Activated gamma-delta T cell (primary cell): ENCODE results near the gene GNB3.
"Not testable (repeated sequence)": the region's sequence is repeated elsewhere in the genome, so short reads cannot be mapped to it uniquely, and the experiment has no call there.

Experiments
- DNase-seq: peaks from one replicate; lab custom pipeline; 2025; lab: John Stamatoyannopoulos, UW

GNB3 gene

DNA sequence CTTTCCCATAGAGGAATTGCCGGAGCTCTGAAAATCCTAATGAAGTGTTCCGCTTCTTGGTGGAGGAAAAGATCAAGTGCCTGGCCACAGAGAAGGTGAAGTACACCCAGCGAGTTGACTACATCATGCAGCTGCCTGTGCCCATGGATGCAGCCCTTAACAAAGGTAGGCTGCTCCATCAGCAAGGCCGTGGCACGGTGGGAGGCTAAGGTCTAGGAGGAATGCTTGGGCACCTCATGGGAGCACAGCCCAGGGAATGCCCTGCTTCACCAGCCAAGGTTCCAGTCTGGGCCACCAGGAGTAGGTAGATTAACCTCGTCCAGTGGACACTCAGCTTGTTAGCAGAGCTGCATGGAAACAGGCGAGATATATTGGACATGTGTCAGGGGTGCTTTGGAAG lies 20.2 kb downstream of the GNB3 start:
- DNase-seq, result no peak

DNA sequence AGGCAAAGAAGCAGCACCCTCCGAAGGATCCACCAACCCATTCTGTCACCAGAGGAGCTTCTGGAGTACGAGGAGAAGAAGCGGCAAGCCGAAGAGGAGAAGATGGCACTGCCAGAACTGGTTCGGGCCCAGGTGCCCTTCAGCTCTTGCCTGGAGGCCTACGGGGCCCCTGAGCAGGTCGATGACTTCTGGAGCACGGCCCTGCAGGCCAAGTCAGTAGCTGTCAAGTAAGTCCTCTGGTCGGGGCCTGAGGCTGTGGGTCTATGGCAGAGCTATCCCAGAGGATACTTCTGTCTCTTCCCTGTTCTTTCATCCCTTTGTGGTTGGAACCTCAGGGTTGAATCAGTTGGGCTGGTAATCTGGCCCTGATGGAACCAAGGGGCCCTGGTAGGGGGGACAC lies 20.7 kb downstream of the GNB3 start:
- no peak for DNase-seq

DNA sequence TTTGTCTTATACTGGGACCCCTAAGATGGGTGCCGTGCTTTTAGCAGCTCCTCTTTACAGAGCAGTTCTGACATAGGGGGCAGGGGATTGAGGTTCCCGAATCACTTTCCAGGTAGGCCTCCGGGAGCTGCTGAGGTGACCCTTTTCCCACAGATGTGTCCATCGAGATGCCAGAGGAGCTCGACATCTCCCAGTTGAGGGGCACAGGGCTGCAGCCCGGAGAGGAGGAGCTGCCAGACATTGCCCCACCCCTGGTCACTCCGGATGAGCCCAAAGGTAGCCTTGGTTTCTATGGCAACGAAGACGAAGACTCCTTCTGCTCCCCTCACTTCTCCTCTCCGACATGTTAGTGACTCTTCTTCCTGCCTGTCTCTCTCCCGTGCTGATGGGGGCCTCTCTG lies 22.3 kb downstream of the GNB3 start:
- DNase-seq, result no peak

DNA sequence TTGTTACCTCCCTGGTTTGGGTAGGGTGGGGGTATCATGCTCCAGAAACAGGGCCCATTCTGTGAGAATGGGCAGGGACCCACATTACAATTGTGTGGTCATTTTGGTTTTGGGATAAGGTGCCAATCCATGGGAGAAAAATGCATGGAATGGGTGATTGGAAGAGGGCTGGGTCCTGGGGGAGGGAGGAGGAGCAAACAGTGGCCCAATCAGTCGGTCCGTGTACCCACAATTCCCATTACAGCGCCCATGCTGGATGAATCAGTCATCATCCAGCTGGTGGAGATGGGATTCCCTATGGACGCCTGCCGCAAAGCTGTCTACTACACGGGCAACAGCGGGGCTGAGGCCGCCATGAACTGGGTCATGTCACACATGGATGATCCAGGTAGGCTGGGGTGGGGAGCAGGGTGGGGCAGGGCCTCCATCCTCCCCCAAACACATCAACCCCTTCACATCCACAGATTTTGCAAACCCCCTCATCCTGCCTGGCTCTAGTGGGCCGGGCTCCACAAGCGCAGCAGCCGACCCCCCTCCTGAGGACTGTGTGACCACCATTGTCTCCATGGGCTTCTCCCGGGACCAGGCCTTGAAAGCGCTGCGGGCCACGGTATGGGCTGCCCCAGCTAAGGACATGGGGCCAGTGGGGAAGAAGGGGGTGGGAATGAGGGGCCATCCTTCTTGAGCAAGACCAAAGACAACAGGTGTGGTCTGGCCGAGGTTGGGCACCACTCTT lies 23.0 kb downstream of the GNB3 start:
- DNase-seq, result no peak

DNA sequence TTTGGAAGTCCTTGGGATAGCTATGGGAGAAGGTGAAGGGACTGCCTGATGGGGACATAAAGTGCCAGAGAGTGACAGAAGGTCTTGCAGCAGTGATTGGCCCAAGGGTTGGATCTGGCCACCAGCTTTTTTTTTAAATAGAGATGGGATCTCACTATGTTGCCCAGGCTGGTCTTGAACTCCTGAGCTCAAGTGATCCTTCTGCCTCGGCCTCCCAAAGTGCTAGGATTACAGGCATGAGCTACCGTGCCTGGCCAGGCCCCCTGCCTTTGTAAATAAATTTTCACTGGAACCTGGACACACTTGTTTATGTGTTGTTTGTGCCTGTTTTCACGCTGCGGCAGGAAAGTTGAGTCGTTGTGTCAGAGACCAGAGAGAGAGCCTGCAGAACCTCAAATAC lies 24.6 kb downstream of the GNB3 start:
- DNase-seq, result not testable (repeated sequence)

DNA sequence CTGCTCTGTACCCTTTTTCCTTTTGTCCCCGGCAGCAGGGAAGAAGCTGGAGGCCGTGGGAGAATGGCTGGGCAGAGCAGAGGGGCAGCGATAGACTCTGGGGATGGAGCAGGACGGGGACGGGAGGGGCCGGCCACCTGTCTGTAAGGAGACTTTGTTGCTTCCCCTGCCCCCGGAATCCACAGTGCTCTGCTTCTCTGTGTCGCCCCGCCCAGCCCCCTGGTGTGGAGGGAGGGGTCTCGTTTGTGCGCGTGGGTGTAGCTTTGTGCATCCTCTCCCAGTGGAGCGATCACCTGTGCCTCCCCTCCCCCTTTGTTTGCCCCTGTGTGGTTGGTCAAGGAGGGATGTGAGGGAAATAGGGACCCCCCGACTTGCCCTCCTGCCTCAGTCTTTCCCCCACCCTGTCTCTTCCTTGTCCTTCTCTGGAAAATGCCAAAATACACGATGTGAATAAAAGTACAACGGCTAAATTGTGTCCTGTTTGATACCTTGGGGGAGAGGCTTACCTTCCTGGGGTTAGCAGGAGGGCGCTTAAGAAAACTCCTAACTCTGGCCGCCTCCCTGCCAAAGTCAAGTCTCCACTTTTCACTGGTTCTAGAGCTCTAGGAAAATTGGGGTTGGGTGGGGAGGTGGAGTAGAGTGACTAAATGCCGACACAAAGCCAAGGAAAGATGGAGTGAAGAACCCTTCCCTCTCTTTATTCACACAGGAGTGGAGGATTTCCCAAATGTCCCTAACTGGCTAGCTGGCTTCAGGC lies 25.6 kb downstream of the GNB3 start:
- DNase-seq, result no peak

DNA sequence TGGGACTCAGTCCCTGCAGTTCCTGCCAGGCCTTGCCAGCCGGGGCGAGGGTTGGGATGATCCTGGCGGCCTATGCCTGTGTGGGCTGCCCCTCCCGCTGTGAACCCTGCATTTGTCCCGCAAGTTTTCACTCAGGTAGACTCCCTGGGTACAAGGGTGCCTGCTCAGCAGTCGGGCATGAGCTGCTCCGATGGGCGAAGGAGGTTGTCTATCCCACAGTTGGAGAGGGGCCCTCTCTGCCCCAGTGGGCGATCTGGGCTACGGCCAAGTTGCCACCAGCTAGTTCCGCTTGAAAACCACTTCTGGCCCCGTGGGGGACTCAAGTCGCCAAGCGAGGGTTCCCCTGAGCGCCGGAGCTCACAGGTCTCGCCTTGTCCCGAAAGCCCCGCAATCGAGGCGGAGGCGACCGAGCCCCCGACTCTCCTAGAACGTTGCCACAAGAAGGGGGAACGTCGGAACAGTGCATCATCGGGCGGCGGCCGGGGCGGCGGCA lies 26.2 kb downstream of the GNB3 start:
- DNase-seq, result no peak

DNA sequence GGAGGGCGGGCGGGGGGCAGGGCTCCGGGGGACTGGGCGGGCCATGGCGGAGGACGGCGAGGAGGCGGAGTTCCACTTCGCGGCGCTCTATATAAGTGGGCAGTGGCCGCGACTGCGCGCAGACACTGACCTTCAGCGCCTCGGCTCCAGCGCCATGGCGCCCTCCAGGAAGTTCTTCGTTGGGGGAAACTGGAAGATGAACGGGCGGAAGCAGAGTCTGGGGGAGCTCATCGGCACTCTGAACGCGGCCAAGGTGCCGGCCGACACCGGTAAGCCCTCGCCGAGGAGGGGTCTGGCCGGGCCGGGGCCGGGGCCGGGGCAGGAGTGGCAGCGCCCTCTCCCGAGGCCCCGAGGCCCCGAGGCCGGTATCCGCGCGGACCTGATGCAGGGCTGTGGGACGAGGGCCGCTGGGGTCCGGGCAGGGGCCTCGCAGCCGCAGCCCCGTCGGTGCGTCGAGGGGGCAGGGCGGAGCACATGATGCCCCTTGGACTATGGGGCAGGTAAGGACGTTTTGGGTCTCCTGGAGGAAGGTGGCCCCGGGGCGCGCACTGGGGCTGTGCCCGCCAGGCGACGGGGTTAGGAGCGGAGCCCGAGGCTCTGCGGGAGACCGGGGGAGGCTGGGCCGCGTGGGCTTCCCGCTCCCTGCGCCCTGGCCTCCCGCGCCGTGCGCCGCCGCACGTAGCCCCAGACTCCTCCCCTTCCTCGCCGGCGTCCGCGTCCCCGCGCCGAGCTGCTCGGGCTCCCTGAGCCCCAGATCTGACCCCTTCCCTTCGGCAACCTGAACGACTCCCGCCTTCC lies 26.9 kb downstream of the GNB3 start, which contains the start of gene TPI1:
TSS of gene TPI1 (plus strand) at position 119 of the 798 bp plus-strand sequence. CDS start at position 155, 36 bp downstream.
- peak; percentile 69 for DNase-seq

DNA sequence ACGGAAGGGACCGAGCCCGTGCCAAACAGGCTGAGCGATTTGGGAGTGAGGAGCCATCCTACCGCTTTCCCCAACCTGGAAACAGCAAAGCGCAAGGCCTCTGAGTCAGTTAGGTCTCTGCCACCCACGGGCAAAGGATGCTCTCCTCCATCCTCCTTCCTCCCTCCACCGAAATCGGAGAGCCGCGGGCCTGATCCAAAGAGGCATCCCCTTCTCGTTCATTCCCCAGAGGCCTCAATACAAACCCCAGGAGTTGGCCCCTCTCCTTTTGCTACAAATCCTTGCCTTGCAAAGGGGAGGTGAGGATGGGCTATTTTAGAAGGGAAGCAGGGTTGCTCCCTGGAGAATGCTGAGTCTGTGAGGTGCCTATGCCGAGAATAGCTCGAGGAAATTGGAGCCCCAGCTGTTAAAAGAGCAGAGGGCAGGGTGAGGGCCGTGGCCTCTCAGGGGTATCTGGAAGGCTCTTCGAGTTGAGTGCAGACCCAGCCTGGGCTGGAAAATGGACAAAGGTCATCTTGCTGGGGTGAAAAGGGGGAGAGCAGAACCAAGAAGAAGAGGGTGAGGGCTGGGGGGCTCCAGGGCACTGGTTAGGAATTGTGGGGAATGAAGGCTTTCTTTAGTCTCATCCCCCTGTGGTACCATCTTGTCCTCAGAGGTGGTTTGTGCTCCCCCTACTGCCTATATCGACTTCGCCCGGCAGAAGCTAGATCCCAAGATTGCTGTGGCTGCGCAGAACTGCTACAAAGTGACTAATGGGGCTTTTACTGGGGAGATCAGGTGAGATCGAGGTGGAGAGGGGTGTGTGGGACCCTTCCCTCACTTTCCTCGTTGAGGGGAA lies 27.7 kb downstream of the GNB3 start:
- no peak for DNase-seq

DNA sequence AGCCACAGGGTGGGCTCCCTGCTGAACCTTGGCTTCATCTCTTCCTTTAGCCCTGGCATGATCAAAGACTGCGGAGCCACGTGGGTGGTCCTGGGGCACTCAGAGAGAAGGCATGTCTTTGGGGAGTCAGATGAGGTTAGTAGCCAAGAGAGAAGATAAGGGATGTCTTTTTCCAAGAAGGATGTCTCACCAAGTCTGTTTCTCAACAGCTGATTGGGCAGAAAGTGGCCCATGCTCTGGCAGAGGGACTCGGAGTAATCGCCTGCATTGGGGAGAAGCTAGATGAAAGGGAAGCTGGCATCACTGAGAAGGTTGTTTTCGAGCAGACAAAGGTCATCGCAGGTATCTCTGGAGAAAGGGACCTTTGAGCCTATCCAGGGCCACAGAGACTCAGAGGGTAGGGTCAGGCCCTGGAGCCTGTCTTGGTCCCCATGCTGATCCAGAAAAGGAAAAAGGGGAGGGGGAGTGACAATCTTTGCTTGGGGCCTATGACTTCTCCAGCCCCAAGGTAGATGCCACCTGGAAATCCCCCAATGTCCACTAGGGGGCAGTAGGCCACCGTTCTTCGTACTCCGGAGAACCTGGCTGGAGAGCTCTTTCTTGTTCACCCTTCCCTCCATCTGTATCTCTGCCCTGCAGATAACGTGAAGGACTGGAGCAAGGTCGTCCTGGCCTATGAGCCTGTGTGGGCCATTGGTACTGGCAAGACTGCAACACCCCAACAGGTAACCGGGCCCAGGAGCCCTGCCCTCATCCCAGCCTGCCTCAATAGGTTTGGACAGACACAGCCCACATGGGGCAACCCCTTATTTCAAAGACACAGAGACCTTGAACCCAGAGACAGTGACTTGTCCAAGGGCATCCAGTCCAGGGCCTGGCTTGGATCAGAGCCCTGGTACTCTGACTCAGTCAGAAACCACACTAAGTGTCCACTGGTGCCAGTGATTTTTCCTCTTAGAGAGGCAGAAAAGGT lies 28.6 kb downstream of the GNB3 start:
- no peak for DNase-seq

DNA sequence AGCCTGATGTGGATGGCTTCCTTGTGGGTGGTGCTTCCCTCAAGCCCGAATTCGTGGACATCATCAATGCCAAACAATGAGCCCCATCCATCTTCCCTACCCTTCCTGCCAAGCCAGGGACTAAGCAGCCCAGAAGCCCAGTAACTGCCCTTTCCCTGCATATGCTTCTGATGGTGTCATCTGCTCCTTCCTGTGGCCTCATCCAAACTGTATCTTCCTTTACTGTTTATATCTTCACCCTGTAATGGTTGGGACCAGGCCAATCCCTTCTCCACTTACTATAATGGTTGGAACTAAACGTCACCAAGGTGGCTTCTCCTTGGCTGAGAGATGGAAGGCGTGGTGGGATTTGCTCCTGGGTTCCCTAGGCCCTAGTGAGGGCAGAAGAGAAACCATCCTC lies 29.6 kb downstream of the GNB3 start:
- not testable (repeated sequence) for DNase-seq

DNA sequence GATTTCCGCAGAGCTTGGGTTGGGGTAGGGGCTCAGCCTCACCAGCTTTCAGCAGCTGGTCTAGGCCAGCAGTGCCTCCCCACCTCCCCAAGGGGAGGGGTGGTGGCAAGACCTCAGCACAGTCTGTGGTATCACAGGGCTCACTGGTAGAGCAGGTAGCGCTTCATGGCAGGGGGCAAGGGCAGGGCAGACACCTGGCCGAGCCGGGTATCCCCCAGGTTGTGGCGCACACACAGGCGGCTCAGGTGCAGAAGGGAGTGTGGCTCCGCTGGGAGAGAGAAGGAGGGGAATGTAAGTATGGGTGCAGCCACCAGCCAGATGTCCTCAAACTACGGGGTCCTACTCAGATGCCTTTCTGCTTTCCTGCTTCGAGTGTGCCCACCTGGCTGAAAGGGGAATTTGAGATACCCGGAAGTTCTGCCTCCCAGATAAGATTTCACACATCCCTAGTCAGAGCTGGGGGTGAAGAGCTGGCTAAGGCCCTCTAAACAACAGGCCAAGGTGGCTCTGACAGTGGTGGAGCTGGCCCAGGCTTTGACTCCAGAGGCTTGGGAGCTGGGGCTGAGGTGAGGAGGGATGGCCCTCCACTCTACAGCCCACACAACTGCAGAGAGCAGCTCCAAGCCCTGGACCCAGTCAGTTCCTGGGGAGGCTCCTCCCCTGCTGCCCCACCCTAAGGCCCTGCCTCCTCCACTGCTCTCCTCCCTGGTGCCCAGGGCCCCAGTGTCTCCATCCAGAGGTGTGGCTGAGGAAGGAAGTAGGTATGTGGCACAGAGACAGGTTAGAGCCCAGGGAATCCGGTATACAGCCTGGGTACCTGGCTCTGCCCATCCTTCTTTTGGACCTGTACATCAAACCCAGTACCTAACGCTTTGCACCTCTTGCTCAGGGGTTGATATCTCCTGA lies 30.6 kb downstream of the GNB3 start:
- DNase-seq, result no peak

DNA sequence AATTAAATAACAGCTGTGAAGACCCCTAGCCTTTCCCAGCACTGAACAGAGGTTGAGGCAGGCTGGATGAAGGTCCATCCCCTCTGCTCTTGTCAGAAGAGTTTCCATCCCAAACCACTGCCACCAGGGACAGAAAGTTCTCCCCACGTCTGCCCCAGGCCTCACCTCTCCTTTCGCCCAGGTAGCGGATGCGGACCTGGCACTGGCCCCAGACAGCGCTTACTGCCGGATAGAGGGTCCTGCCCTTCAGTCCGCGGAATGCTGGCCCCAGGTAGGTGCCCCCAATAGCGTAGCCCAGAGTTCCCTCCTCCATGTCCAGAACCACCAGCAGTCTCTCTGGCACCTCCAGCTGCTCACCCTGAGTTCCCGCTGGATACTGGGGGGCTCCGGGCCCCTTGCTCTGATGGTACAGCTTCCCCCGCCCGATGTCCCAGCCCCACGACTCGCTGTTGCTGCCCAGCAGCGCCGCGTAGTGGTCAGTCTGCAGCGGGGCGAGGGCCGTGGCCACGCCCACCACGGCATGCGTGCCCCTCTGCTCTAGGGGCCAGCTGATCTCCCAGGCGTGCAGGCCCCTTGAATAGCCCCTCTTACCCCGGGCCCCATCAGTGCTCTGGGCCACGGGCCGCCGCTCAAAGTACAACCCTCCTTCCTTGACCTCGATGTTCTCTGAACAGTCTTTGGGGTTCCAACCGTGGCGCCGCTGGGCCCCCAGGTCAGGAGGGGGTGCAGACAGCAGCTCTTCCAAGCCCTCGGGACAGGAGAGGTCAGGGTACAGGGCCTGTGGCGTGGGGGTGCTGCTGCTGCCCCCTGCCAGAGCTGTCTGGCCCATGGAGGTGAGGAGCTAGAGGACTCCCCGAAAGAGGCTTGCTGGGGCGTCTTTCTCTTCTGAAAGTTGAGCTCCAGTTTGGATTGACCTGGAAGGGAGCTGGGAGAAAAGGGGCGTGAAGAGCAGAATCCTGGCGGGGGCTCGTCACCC lies 31.6 kb downstream of the GNB3 start:
- peak; percentile 65 for DNase-seq

DNA sequence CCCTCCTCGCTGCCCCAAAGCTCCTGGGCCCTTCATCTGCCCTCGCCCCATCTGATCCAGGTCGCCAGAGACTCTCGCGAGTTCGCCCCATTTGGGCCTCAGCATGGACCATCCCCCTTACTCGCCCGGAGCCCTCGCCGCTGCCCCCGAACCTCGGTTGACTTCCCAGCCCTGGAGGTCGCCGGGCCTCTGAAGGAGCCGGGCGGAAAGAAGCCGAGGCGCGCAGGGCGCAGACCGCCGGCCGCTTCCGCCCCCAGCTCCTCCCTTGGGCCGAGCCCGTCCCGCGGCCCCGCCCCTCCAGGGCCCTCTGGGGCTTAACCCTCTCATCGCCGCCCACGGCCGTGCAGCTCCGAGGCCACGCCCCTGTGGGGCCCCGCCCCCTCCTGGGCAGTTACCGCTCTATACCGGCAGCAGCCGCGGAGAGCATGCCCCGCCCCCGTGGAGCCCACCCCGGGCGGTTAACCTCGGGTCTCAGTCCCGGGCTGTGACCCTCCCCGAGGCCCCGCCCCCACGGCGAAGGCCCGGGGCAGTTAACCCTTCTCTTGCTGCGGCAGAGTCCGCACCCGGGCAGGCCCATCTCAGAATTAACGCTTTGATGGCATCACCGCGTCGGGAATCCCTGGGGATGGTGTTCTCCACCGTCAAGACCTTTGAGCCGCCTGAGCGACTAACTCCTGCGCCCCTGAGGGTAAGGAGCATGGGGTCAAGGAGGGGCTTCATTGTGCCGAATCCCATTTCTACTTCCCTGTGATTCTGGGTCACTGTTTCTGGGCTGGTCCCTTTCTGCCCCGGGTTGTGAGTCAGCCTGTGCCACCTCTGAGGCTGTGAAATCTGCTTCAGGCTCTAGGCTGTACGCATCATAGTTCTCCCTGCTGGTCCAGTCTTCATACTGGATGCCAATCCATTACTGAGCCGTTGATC lies 32.6 kb downstream of the GNB3 start, which contains the start of gene SPSB2:
TSS of gene SPSB2 (minus strand) at position 210 of the 921 bp plus-strand sequence. CDS start 402 bp downstream, outside the sequence.
- peak; percentile 98 for DNase-seq

DNA sequence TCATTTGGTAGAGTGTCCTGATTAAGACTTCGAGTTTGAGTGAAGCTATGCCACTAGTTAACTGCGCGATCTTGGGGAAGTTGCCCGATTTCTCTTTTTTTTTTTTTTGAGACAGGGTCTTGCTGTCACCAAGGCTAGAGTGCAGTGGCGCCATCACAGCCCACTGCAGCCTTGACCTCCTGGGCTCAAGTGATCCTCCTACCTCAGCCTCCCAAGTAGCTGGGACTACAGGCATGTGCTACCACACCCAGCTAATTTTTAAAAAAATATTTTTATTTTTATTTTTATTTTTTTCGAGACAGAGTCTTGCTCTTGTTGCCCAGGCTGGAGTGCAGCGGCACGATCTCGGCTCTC lies 33.3 kb downstream of the GNB3 start:
- not testable (repeated sequence) for DNase-seq

DNA sequence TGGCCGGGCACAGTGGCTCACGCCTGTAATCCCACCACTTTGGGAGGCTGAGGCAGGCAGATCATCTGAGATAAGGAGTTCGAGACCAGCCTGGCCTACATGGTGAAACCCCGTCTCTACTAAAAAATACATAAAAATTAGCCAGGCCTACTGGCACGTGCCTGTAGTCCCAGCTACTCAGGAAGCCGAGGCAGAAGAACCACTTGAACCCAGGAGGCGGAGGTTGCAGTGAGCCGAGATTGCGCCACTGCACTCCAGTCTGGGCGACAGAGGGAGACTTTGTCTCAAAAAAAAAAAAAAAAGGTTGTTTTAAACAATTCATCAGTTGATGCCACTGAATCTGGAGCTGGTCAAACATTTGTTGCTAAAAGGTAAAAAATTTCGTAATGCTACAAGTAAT lies 39.1 kb downstream of the GNB3 start:
- not testable (repeated sequence) for DNase-seq

DNA sequence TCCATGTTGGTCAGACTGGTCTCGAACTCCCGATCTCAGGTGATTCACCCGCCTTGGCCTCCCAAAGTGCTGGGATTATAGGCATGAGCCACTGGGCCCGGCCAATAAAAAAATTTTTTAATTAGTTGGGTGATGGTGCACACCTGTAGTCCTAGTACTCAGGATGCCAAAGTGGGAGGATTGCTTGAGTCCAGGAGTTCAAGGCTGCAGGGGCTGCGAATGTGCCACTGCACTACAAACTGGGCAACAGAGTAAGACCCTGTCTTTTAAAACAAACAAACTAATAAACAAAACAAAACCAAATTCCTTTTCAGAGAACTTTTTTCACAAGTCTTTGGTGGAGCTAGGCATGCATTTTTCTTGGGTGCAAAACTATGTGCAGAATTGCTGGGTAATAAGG lies 42.5 kb downstream of the GNB3 start:
- DNase-seq, result no peak
